Transverse colon (tissue), 4 donors: ENCODE data around the gene EHD2. TPM values are rescaled to one million over a fixed set of nuclear protein-coding genes. Genes with fewer than 3 reads are reported as not detected.

Source experiments
- DNase-seq: peaks from one replicate; pipeline ENCODE4 v3.0.0-alpha.2; 2019
- H3K27ac ChIP-seq, 4 donors: fragments of 200-600 bp; sonication (generic); 2 replicates each; pipeline ENCODE4 v1.5.1; 2016 to 2018; ENCODE audit warnings: inconsistent platforms in 4 of 4
- H3K27me3 ChIP-seq: fragments of 200-600 bp; sonication (generic); 2 replicates; pipeline ENCODE4 v1.5.1; 2017; ENCODE audit warnings: inconsistent platforms
- H3K36me3 ChIP-seq, 4 donors: fragments of 200-600 bp; sonication (generic); 2 replicates each; pipeline ENCODE4 v1.5.1; 2017 to 2019; ENCODE audit warnings: inconsistent platforms in 4 of 4
- H3K4me1 ChIP-seq, 4 donors: fragments of 200-600 bp; sonication (generic); 2 replicates each; pipeline ENCODE4 v1.5.1; 2017 to 2020; ENCODE audit warnings: inconsistent platforms in 4 of 4
- H3K4me3 ChIP-seq, 4 donors: fragments of 200-600 bp; sonication (generic); 1 replicate in 1 of 4; 2 replicates in 3 of 4; pipeline versions ENCODE4 v1.5.1 to v1.6.1; 2017 to 2019; ENCODE audit warnings: inconsistent platforms in 4 of 4
- H3K9me3 ChIP-seq, 2 donors: fragments of 200-600 bp; sonication (generic); 2 replicates each; pipeline ENCODE4 v1.5.1; 2017 to 2019; ENCODE audit warnings: inconsistent platforms in 2 of 2
- CTCF ChIP-seq, 5 experiments: fragments of 200-600 bp in 3 of 5; fragments of 450-650 bp in 2 of 5; sonication (generic) in 3 of 5; IDR thresholded peaks; 1 replicate in 2 of 5; 2 replicates in 3 of 5; pipeline ENCODE4 v1.5.1; 2016 to 2017; ENCODE audit warnings: antibody characterized with exemption in 5 of 5, inconsistent platforms in 3 of 5, mild to moderate bottlenecking in 2 of 5, moderate library complexity in 1 of 5
- EP300 ChIP-seq: sonication (generic); formaldehyde crosslinking; IDR thresholded peaks from one replicate; pipeline ENCODE4 v1.6.1; 2017; ENCODE audit warnings: antibody characterized with exemption, low read depth
- POLR2A ChIP-seq: fragments of 450-650 bp; IDR thresholded peaks from one replicate; pipeline ENCODE4 v1.6.1; 2016; ENCODE audit warnings: antibody characterized with exemption, mild to moderate bottlenecking, moderate library complexity
- POLR2AphosphoS5 ChIP-seq, 3 donors: sonication (generic); formaldehyde crosslinking; IDR thresholded peaks; one replicate each; pipeline ENCODE4 v1.6.1; 2016; ENCODE audit warnings: antibody characterized with exemption in 3 of 3
- WGBS, 2 donors: methylation state at CpG; one replicate each; pipeline ENCODE4 v1.1.5; 2018; ENCODE audit warnings: low coverage in 1 of 2; 5-methylcytosine and 5-hydroxymethylcytosine counted together
- in situ Hi-C, 4 donors: fragments of 200-750 bp; cut with MboI; loops; one replicate each; pipeline versions ENCODE4 v1.15.0 to v1.15.1; 2017; ENCODE audit warnings: low sequenced_read_pairs in 3 of 4, low pct_ligation_motif_present in 1 of 4, low pct_unique_long_range_greater_than_20kb in 1 of 4
- intact Hi-C: fragments of 100-400 bp; cut with DNase I; formaldehyde crosslinking; loops from one replicate; pipeline ENCODE4 v1.15.1; 2023; ENCODE audit warnings: low total_unique reads
- total RNA-seq, 4 donors: library from RNA; depleted of rRNA; stranded (reverse); fragments of >200 nt; gene quantifications; one replicate each; pipeline ENCODE4 v1.1.0, GENCODE V29; 2016

EHD2 gene
- total RNA-seq, 4 donors from 2014 or later: 15.2 to 93.1 (median 25.3) TPM

GRCh38 chr19:47758443-47758804, 45.2 kb downstream of the EHD2 start:
- no peak for DNase-seq
- H3K4me1 ChIP-seq: peaks cover 0 to 22% (median 12%) of the 10 kb centered on the region in 4 donors
- H3K27me3 ChIP-seq: no peaks in the 10 kb centered on the region
- in situ Hi-C loops (no loop called here), intact Hi-C loops (no loop called here)
- peaks cover 0 to 27% (median 13%) of the 10 kb centered on the region in 4 donors for H3K36me3 ChIP-seq
- H3K9me3 ChIP-seq: no peaks in the 10 kb centered on the region
- H3K27ac ChIP-seq: peak overlapping the region; percentile 59 to 82 (median 76)
- WGBS, 2 donors: 77% methylated on average over 5 of the region's 5 CpGs; no CpG with 5 or more reads in 1 of the 2 donors
- TF ChIP-seq EP300 (no peak), CTCF (IDR thresholded peaks at IDR 0.05) (no peak), POLR2A (no peak), POLR2AphosphoS5 (IDR thresholded peaks at IDR 0.05) (no peak)
- no peak overlapping the region for H3K4me3 ChIP-seq

DNA sequence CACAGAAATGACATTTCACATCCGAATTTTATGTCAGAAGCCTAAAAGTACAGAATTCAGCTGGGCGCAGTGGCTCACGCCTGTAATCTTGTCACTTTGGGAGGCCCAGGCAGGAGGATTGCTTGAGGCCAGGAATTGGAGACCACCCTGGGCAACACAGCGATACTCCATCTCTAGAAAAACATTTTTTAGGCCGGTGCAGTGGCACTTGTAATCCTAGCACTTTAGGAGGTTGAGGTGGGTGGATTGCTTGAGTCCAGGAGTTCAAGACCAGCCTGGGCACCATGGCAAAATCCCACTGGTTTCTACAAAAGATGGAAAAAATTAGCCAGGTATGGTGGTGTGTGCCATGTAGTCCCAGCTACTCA, 47.4 kb downstream of the EHD2 start:
- 71 to 79% methylated on average over 5 of the region's 5 CpGs for WGBS, 2 donors

DNA sequence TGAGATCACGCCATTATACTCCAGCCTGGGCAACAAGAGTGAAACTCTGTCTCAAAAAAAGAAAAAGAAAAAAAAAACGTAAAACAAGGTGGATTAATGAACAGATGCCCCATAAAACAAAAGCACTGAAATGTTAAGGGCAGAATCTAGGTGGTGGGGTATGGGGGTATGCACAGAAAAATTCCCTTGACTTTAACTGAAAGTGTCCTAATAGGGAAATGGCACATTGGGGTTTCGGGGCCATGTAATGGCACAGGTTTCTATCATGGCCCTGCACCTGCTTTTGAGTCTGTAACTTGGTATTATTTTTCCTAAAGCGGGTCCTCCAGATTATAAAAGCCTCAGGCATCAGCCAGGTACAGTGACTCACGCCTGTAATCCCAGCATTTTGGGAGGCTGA, 48.3 kb downstream of the EHD2 start:
- intact Hi-C loops (loop anchor here (10.0 kb wide), 1 partner anchor 103 kb away; no protein-coding TSS in a partner anchor), in situ Hi-C loops (no loop called here)
- H3K9me3 ChIP-seq: no peaks in the 10 kb centered on the region
- H3K36me3 ChIP-seq: peaks cover 0 to 6% (median 1%) of the 10 kb centered on the region in 4 donors
- TF ChIP-seq POLR2A: no peak
- TF ChIP-seq POLR2AphosphoS5 (IDR thresholded peaks at IDR 0.05): no peak
- TF ChIP-seq CTCF (IDR thresholded peaks at IDR 0.05): no peak
- no peak for TF ChIP-seq EP300
- no peaks in the 10 kb centered on the region for H3K27me3 ChIP-seq
- WGBS, 2 donors: 65 to 82% methylated on average over 4 to 5 of the region's 5 CpGs
- H3K4me1 ChIP-seq: peaks cover 0 to 22% (median 12%) of the 10 kb centered on the region in 4 donors
- no peak overlapping the region for H3K27ac ChIP-seq
- H3K4me3 ChIP-seq: no peak overlapping the region
- no peak for DNase-seq

More for the DNA sequence above, 47.4 kb downstream of the EHD2 start:
- Histone ChIP-seq H3K27ac (no peak overlapping the region), H3K36me3 (peaks cover 0 to 14% (median 6%) of the 10 kb centered on the region in 4 donors), H3K4me3 (no peak overlapping the region), H3K9me3 (no peaks in the 10 kb centered on the region), H3K4me1 (peaks cover 0 to 22% (median 12%) of the 10 kb centered on the region in 4 donors), H3K27me3 (no peaks in the 10 kb centered on the region)
- in situ Hi-C loops (no loop called here), intact Hi-C loops (loop anchor here (10.0 kb wide), 1 partner anchor 104 kb away; no protein-coding TSS in a partner anchor)
- TF ChIP-seq EP300: no peak
- TF ChIP-seq POLR2A: no peak
- TF ChIP-seq POLR2AphosphoS5 (IDR thresholded peaks at IDR 0.05): no peak
- DNase-seq: no peak

DNA sequence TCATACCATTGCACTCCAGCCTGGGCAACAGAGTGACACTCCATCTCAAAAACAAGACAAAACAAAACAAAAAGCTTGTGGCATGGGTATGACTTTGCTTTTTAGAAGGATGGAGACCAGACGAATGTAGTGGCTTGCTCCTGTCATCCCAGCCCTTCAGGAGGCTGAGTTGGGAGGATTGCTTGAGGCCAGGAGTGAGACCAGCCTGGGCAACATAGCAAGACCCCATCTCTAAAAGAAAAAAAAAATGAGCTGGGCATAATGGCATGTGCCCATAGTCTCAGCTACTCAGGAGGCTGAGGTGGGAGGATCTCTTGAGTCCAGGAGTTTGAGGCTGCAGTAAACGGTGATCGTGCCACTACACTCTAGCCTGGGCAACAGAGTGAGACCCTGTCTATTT, 48.9 kb downstream of the EHD2 start:
- in situ Hi-C loops: no loop called here
- H3K27me3 ChIP-seq: no peaks in the 10 kb centered on the region
- no peak overlapping the region for H3K4me3 ChIP-seq
- 73 to 77% methylated on average over 3 of the region's 3 CpGs for WGBS, 2 donors
- TF ChIP-seq POLR2A: no peak
- TF ChIP-seq EP300: no peak
- TF ChIP-seq CTCF (IDR thresholded peaks at IDR 0.05): no peak
- no peak for TF ChIP-seq POLR2AphosphoS5 (IDR thresholded peaks at IDR 0.05)
- DNase-seq: no peak
- no peaks in the 10 kb centered on the region for H3K36me3 ChIP-seq
- intact Hi-C loops: loop anchor here (10.0 kb wide), 1 partner anchor 103 kb away; no protein-coding TSS in a partner anchor
- H3K4me1 ChIP-seq: peaks cover 0 to 17% (median 9%) of the 10 kb centered on the region in 4 donors
- H3K9me3 ChIP-seq: no peaks in the 10 kb centered on the region
- no peak overlapping the region for H3K27ac ChIP-seq
